K562 (cell line): ENCODE data around the gene GRAMD2B. TPM values are rescaled to one million over a fixed set of nuclear protein-coding genes. Genes with fewer than 3 reads are reported as not detected.

Experiments used
- ATAC-seq: fragments of 200-7000 bp; cut with Tn5 transposase; 3 replicates; pipeline ENCODE4 v1.9.1; 2020; ENCODE audit warnings: moderate library complexity
- BruUV-seq: library from RNA; stranded (reverse); fragments of 400-500 nt; replicated peaks from 2 replicates; lab custom pipeline; 2021; lab: Mats Ljungman, UMichigan
- CTCF ChIA-PET: fragments of 300-600 bp; formaldehyde crosslinking; extraction: SDS; loops from one replicate; lab custom pipeline; 2021; ENCODE audit warnings: low intra/inter-chr PET ratio; lab: Yijun Ruan, JAX
- POLR2A ChIA-PET: fragments of 300-600, 350-650 bp; sonication (Branson Sonifier 250); formaldehyde crosslinking; extraction: SDS; loops from one replicate; lab custom pipeline; 2021; ENCODE audit warnings: antibody characterized with exemption, inconsistent platforms; lab: Yijun Ruan, JAX
- DNase-seq, 4 experiments: peaks; one replicate each; pipeline versions ENCODE4 v3.0.0 to v3.0.0-alpha.2; 2011 to 2018; ENCODE audit warnings: low spot score in 3 of 4, mixed read lengths in 3 of 4; ENCODE audit errors: extremely low read depth in 1 of 4
- FAIRE-seq: peaks from 2 replicates; lab custom pipeline; 2011; peaks lifted over from hg19 to GRCh38; lab: Jason Lieb, UNC
- H2AFZ ChIP-seq: 2 replicates; pipeline ENCODE4 v1.6.0; 2011; ENCODE audit warnings: low read depth, low read length, control low read depth, inconsistent platforms
- H3K27ac ChIP-seq: fragments of 200-600 bp; 3 replicates; pipeline ENCODE4 v1.8.0; 2011; ENCODE audit warnings: low read depth, mild to moderate bottlenecking, control low read depth, inconsistent platforms, low read length, moderate library complexity, mixed read lengths; ENCODE audit errors: extremely low read depth
- H3K27me3 ChIP-seq, 2 experiments: fragments of 300-600 bp in 1 of 2; 2 replicates in 1 of 2; 3 replicates in 1 of 2; pipeline versions ENCODE4 v1.6.0 to v1.8.0; 2011; ENCODE audit warnings: inconsistent platforms in 2 of 2, low read length in 2 of 2, mild to moderate bottlenecking in 1 of 2, mixed read lengths in 1 of 2, moderate library complexity in 1 of 2; ENCODE audit not compliant: control insufficient read depth in 2 of 2, insufficient read depth in 2 of 2
- H3K36me3 ChIP-seq: fragments of 300-600 bp; 3 replicates; pipeline ENCODE4 v1.8.0; 2011; ENCODE audit warnings: mild to moderate bottlenecking, low read length, inconsistent platforms; ENCODE audit not compliant: control insufficient read depth, insufficient read depth
- H3K4me1 ChIP-seq, 2 experiments: fragments of 200-600 bp in 1 of 2; replicated peaks in 1 of 2; 2 replicates in 1 of 2; 3 replicates in 1 of 2; pipeline versions ENCODE4 v1.5.1 to v1.8.0; 2011; ENCODE audit warnings: inconsistent platforms in 2 of 2, low read length in 2 of 2, mild to moderate bottlenecking in 1 of 2, mixed read lengths in 1 of 2, moderate library complexity in 1 of 2; ENCODE audit not compliant: control insufficient read depth in 2 of 2, insufficient read depth in 2 of 2
- H3K4me2 ChIP-seq: 2 replicates; pipeline ENCODE4 v1.6.1; 2011; ENCODE audit warnings: low read length, control low read depth, inconsistent platforms, mixed read lengths; ENCODE audit not compliant: insufficient read depth
- H3K4me3 ChIP-seq: fragments of 200-600 bp; sonication (generic), shearing (Covaris generic); 2 replicates; pipeline ENCODE4 v1.5.1; 2016; ENCODE audit warnings: control low read depth, inconsistent platforms
- H3K79me2 ChIP-seq: fragments of 200-600 bp; 3 replicates; pipeline ENCODE4 v1.8.0; 2011; ENCODE audit warnings: low read length, inconsistent platforms; ENCODE audit not compliant: control insufficient read depth, insufficient read depth
- H3K9ac ChIP-seq, 2 experiments: 2 replicates each; pipeline versions ENCODE4 v1.6.0 to v1.6.1; 2011; ENCODE audit warnings: low read depth in 2 of 2, low read length in 2 of 2, control low read depth in 1 of 2, inconsistent platforms in 1 of 2, mild to moderate bottlenecking in 1 of 2, mixed read lengths in 1 of 2; ENCODE audit not compliant: insufficient read depth in 1 of 2
- H3K9me1 ChIP-seq: one replicate; pipeline ENCODE4 v1.6.0; 2011; ENCODE audit warnings: inconsistent platforms, mild to moderate bottlenecking, low read length, moderate library complexity; ENCODE audit not compliant: control insufficient read depth, insufficient read depth
- H3K9me3 ChIP-seq: replicated peaks from 2 replicates; pipeline ENCODE4 v1.5.1; 2011; ENCODE audit warnings: low read depth, low read length, inconsistent platforms; ENCODE audit not compliant: control insufficient read depth, insufficient read depth
- H4K20me1 ChIP-seq: replicated peaks from 2 replicates; pipeline ENCODE4 v1.6.1; 2011; ENCODE audit warnings: low read length, inconsistent platforms, mixed read lengths; ENCODE audit not compliant: control insufficient read depth, insufficient read depth
- ARHGAP35 ChIP-seq: fragments of 450-650 bp; IDR thresholded peaks from 2 replicates; pipeline ENCODE4 v1.6.1; 2018; ENCODE audit not compliant: partially characterized antibody
- CCNT2 ChIP-seq: IDR thresholded peaks from 2 replicates; pipeline ENCODE4 v1.6.1; 2011; ENCODE audit warnings: borderline replicate concordance, low read depth, mild to moderate bottlenecking, moderate library complexity, mixed read lengths, low read length; ENCODE audit not compliant: insufficient read length; ENCODE audit errors: extremely low read depth
- CREBBP ChIP-seq: IDR thresholded peaks from one replicate; pipeline ENCODE4 v1.6.1; 2012; ENCODE audit warnings: low read depth, mild to moderate bottlenecking, control low read depth, inconsistent platforms, low read length
- EP300 ChIP-seq: IDR thresholded peaks from 2 replicates; pipeline ENCODE4 v1.6.1; 2012; ENCODE audit warnings: low read length, improper control_type of control experiment
- HNRNPL ChIP-seq: fragments of 200-400 bp; formaldehyde crosslinking; IDR thresholded peaks from 2 replicates; pipeline ENCODE4 v1.6.1; 2017; ENCODE audit warnings: low read depth, mild to moderate bottlenecking, low read length
- KDM1A ChIP-seq, 2 experiments: fragments of 450-650 bp; IDR thresholded peaks; 2 replicates each; pipeline ENCODE4 v1.6.1; 2016; ENCODE audit warnings: mild to moderate bottlenecking in 2 of 2
- RCOR1 ChIP-seq, 2 experiments: IDR thresholded peaks; 2 replicates each; pipeline ENCODE4 v1.6.1; 2012; ENCODE audit warnings: low read depth in 2 of 2, low read length in 2 of 2, borderline replicate concordance in 1 of 2, improper control_type of control experiment in 1 of 2
- SOX6 ChIP-seq: fragments of 450-650 bp; IDR thresholded peaks from 2 replicates; pipeline ENCODE4 v1.6.1; 2014; ENCODE audit warnings: mild to moderate bottlenecking
- in situ Hi-C: fragments of 300-500 bp; cut with MboI; formaldehyde crosslinking; loops from 4 replicates; pipeline ENCODE4 v1.15.0; 2018; ENCODE audit warnings: inconsistent platforms, mixed read lengths
- intact Hi-C: fragments of 100-400 bp; cut with micrococcal nuclease; formaldehyde crosslinking; loops from 2 replicates; pipeline ENCODE4 v1.14.2; 2022
- polyA plus RNA-seq, 8 experiments: library from polyadenylated mRNA; depleted of rRNA in 4 of 8; stranded (reverse) in 5 of 8; unstranded in 3 of 8; fragments of >200 nt; fragmentation: Nextera tagmentation in 2 of 8; fragmentation: Illumina TruSeq in 1 of 8; extraction: Ambion mirVana in 2 of 8; extraction: Trizol in 1 of 8; gene quantifications; 2 replicates each; pipeline versions ENCODE4 v1.2.1 to v1.2.3, GENCODE V29; 2011 to 2014; ENCODE audit warnings: inconsistent platforms in 1 of 8, missing spikeins in 1 of 8
- total RNA-seq, 7 experiments: library from RNA; depleted of rRNA in 6 of 7; stranded (reverse); fragments of >200 nt in 6 of 7; fragmentation: Illumina TruSeq in 2 of 7; extraction: Trizol in 2 of 7; gene quantifications; 2 replicates each; pipeline versions ENCODE4 v1.2.1 to v1.2.3, GENCODE V29; 2011 to 2021; ENCODE audit warnings: low replicate concordance in 1 of 7

Gene GRAMD2B
- total and polyA plus RNA-seq, 9 of the 15 experiments (the other 6 are each of a cell fraction or from before 2014, with no cell fraction given), result 0.32 to 4.2 (median 1.4) TPM

DNA sequence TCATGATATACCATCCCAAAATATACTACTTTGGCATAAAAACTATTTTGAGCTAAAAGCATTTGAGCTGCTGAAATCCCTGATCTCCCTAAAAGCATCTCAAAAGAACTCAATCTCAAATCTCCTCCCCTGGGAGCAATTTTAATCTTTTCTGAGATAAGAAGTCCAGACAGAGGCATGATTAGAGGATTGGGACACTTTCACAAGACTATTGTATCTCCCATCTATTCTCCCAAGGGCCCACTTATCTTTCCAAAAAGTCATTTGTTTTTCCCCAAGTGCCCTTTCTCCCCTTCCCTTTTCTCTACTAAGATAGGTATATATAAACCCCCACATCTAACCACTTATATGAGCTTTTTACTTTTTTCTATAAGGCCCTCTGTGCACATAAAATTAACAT, 92.1 kb downstream of the GRAMD2B start:
- Histone ChIP-seq H3K9me1 (no peaks in the 10 kb centered on the region), H2AFZ (no peak overlapping the region), H3K27me3 (no peaks in the 10 kb centered on the region), H3K36me3 (no peaks in the 10 kb centered on the region), H3K79me2 (no peaks in the 10 kb centered on the region), H3K4me3 (0 out of 2 replicates have a peak overlapping the region, but pooled peaks have one; percentile 2), H3K4me1 (peaks cover 13 to 51% of the 10 kb centered on the region in 2 experiments), H4K20me1 (no peaks in the 10 kb centered on the region; the same call in 1 of the 2 replicates), H3K9me3 (no peaks in the 10 kb centered on the region), H3K4me2 (peak overlapping the region; percentile 79; the same call in 1 of the 2 replicates), H3K9ac (peak overlapping the region in 1 of 2 experiments; percentile 83; a peak in 1 of 4 replicates), H3K27ac (peak overlapping the region; percentile 98; the same call in 2 of the 3 replicates)
- CTCF ChIA-PET, result no interaction called here
- DNase-seq (no peak), ATAC-seq (no peak), FAIRE-seq (no peak)
- intact Hi-C loops, result loop anchor here (2.0 to 10.0 kb wide), 3 partner anchors 15 to 1861 kb away; no protein-coding TSS in a partner anchor
- in situ Hi-C loops, result no loop called here
- TF ChIP-seq CREBBP (no peak), HNRNPL (no peak), RCOR1 (IDR thresholded peaks at IDR 0.05; ENCODE audit: borderline replicate concordance in 1 of 2, low read depth in 2 of 2, low read length in 2 of 2) (peak in 1 of 2 experiments; percentile 84; a peak in 1 of 4 replicates), CCNT2 (peak; percentile 13), KDM1A (IDR thresholded peaks at IDR 0.05) (peak in 1 of 2 experiments; percentile 5; a peak in 1 of 4 replicates), EP300 (peak; percentile 47; the same call in 1 of the 2 replicates), SOX6 (peak; percentile 55), ARHGAP35 (no peak)
- POLR2A ChIA-PET, result interaction anchor here (1.0 kb wide), 1 partner anchor 9 kb away, joined by 3 read pairs; no protein-coding TSS in a partner anchor
- no TSS peak for BruUV-seq
